ENCODE measurements around the gene WDR89.
"Not testable (repeated sequence)": the region's sequence is repeated elsewhere in the genome, so short reads cannot be mapped to it uniquely, and the experiment has no call there.

WDR89 gene

DNA sequence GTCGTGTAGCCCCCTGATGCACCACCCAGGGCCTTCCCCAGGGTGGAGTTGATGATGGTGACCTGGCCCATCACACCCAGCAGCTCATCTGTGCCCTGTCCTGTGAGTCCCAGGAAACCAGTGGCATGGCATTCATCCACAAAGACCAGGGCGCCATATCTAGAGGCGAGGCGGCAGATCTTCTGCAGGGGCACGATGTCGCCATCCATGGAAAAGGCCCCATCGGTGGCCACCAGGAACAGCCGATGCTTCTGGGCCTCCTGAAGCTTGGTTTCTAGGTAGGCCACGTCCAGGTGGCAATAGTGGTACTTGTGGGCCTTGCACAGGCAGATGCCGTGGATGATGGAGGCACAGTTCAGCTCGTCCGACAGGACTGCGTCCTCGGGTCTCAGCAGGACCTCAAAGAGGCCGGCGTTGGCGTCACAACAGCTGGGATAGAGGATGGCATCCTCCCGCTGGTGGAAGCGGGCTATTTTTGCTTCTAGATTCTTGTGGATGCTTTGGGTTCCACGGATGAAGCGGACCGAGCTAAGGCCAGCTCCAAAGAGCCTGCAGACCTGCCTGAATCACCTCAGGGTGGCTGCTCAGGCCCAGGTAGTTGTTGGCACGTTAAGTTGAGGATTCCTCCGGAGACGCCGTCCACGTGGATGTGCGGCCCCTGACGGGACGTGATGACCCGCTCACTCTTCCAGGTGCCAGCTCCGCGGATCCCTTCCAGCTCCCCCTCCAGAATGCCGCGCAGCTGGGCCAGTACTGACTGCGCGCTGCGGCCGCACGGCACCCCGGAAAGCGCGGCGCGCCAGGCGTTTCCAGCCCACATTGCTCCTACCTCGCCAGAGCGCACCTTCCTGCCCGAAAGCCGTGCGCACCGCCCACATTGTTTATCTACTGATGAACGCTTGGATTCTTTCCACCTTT is 47.0 kb downstream of the WDR89 start:
- DNase-seq = no peak

DNA sequence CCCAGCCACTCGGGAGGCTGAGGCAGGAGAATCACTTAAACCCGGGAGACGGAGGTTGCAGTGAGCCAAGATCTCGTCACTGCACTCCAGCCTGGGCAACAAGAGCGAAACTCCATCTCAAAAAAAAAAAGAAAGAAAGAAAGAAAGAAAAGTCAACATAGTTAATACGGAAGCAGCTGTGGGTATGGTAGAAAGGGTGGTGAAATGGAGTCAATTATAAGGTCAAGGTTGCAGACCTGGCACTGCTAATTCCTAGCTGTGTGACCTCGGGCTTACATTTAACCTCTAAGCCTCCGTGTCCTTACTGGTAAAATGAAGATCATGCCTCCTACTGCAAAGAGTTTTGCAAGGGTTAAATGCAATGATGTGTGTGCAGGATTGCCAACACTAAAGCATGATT is 58.6 kb downstream of the WDR89 start:
- not testable (repeated sequence) for DNase-seq

DNA sequence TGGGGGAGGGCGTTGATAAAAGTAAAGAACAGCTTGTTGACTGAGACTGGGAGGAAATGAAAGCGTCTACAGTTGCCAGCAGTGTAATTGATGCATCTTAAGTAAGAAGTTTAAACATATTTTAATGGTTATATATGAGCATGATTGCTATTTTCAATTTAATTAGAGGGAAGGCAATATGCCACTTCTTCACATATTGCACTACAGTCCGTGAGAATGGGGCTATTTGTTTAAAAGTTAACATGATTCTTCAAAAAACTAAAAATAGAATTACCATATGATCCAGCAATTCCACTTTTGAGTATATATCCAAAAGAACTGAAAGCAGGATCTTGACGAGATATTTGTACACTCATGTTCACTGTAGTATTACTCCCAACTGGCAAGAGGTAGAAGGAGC is 60.2 kb downstream of the WDR89 start:
- no peak for DNase-seq

DNA sequence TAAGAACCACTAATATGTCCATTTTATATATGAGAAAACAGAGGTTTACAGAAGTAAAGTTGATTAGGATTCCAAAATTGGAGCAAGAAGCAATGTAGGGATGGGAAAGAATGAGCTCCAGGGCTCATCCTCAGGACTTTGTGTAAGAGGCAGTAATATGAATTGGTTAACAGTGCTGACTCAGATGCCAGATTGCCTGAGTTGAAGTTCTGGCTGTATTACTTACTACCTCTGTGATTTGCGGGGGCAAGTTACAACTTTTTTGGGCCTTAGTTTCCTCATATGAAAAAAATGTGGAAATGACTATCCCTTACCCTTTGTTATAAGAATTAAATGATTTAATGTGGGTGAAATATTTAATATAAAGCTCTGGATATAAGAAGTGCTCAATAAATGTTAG is 63.4 kb downstream of the WDR89 start:
- no peak for DNase-seq

DNA sequence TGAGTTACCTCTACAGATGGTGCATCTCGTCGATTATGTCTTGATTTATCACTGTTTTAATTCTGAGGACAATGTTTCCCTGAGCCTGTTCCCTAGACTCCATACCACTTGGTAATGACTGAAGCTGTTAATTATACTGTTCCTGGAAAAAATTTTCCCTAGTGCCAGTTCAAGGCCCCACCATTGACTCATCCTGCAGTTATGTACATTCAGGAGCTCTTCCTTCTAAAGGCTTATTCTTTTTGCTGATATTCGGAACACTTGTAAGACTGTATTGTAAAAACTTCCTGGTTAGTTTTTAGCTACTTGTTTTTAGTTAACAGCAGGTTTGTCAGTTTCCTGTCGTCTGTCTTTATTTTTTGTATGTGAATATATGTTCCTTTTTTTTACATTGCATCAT is 68.1 kb downstream of the WDR89 start:
- DNase-seq = no peak

DNA sequence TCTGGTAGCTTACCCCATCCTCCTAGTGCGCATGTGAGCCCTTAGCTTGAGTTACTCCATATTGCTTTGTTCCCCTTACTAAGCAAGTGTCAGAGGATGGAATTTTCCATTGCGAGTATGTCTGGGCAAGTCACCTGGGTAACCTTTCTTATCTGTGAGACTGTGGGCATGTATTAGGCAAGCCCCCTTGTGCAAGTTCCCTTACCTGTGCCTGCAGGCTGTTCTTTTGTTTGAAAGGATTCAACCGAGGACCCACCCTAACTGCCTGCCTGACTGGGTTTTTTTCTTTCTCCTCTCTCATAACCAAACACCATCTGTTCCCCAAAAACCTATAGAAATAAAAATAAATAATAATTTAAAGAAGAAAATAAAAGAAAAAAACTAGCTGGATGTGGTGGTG is 76.2 kb downstream of the WDR89 start:
- no peak for DNase-seq

DNA sequence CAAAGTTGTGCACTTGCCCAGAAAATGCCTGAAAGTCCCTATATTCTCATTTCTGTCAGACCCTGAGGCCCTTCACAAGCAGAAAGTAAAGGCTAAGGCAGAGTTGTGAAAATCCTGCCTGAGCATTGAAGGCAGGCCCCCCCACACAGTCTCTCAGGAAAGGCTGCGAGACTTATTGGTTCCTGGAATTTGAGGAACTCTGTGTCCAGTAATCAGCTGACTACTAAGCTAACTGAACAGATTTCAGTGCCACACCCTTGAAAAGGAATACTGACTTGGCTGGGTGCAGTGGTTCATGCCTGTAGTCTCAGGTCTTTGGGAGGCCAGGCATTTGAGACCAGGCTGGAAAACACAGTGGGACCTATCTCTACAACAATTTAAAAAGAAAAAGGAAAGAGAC is 77.4 kb downstream of the WDR89 start:
- no peak for DNase-seq

DNA sequence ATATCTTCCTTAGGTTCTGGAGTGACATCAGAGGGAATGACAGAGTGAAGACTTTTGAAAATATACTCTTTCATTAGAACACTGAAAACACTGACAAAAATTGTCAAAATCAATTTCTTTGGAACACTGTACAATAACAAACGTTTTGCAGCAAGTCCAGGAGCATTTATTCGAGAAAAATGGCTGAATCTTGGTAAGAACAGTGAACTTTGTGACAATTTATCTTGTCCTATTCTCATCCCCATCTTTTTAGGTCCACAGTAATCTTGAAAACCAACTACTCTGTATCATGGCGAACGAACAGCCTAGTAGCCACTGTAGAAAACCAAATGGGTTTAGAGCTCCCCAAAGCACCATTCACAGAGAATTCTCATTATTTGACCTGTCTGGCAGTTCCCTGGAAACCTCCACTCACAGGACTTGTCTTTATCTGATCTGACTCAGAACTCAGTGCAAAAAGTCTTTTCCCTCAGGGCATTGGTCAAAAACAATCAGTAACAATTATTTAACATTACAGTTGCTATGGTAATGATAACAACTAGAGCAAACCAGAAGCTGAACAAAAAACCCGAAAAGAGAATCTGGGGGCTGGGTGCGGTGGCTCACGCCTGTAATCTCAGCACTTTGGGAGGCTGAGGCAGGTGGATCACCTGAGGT is 78.2 kb downstream of the WDR89 start:
- DNase-seq = no peak

DNA sequence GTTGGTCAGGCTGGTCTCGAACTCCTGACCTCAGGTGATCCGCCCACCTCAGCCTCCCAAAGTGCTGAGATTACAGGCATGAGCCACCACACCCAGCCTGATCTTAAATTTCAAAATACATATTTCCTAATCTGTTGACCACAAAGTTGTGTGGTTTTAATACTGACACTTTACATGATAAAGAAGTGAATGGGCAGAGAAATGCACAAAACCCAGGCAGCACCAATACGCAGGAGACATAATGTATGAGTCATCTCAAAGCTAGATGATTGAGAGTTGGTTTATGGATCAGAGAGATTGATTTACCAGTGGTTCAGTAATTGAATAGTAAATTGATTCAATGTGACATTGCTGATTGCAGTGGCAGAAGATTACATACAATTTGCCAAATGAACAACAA is 79.3 kb downstream of the WDR89 start:
- DNase-seq = no peak

DNA sequence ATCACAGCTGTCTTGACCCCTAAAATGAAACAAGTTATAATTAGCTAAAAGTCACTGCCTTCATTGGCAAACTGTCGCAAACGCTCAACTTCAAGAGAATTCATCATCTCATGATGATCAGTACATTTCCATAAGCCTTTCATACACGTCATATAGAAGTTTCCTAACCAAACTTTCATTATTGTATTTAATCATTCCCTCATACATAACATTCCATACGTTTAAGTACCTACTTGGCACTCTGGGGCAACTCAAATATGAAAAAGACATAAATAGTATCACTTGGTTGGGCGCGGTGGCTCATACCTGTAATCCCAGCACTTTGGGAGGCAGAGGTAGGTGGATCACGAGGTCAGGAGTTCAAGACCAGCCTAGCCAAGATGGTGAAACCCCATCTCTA is 86.1 kb downstream of the WDR89 start:
- DNase-seq = no peak

DNA sequence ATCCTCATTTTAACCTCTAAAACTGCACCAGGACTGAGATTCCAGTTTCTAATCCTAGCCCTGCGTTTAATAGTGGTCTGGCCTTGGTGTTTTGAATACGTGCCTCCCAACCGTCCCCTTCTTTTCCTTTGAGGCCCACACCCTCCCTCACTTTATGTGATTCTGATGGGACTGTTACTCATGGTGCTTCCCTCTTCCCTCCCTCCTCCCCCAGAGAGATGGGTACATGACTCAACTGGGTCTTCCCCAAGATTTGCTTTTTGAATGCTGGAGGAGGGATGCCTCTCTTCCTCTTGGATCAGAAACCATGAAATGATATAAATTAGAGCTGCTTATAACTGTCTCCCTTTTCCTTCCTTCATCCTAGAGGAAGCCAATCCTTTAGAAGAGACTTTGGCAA is 90.3 kb downstream of the WDR89 start:
- DNase-seq = no peak

DNA sequence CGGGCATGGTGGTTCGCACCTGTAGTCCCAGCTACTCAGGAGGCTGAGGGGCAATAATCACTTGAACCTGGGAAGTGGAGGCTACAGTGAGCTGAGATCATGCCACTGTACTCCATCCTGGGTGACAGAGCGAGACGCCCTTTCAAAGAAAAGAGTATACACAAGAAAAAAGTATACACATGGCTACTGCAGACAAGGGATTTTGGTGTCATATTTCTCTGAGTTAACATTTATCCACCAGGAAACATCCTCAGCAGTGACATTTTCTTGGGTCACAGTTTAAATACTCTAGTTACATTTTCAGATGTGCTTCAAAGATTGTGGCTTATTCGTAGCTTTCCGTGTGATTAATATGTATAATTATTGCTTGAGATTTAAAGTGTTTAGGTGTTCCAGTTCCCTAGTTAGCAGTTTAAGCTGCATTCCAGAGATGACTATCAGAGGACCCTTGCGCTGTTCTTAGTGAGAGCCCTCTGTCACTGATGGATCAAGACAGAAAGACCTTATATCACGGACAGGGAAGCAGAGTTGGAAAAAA is 93.8 kb downstream of the WDR89 start:
- DNase-seq = no peak

Measured in NCI-H526 treated with DMSO at 0.1 percent for 48 hours (cell line).